Natural killer cell treated with Interleukin-12 subunit alpha and Interleukin-12 subunit beta and Interleukin-15 and Interleukin-18, amount 100 ng/mL, for 72 hours (primary cell): Measurements from ENCODE around the gene CHST13. TPM values are rescaled to one million over a fixed set of nuclear protein-coding genes. Genes with fewer than 3 reads are reported as not detected.
"Not testable (repeated sequence)": the region's sequence is repeated elsewhere in the genome, so short reads cannot be mapped to it uniquely, and the experiment has no call there.

Source experiments
- ATAC-seq, 2 donors: fragments of 150-1000 bp; cut with Tn5 transposase in 1 of 2; sonication (Bioruptor Pico), chemical (Tn5 transposase) in 1 of 2; 2 replicates each; pipeline ENCODE4 v1.10.0; 2021
- DNase-seq: peaks from one replicate; pipeline ENCODE4 v3.0.0; 2022; ENCODE audit warnings: low spot score
- H3K27ac Mint-ChIP-seq, 2 donors: 1 replicate in 1 of 2; 2 replicates in 1 of 2; pipeline ENCODE4 v1.8.0; 2022; ENCODE audit warnings: mixed read lengths in 2 of 2, mild to moderate bottlenecking in 1 of 2, moderate library complexity in 1 of 2
- H3K27me3 Mint-ChIP-seq, 2 donors: 1 replicate in 1 of 2; 2 replicates in 1 of 2; pipeline ENCODE4 v1.8.0; 2022; ENCODE audit warnings: mixed read lengths in 2 of 2
- H3K36me3 Mint-ChIP-seq: one replicate; pipeline ENCODE4 v1.8.0; 2022; ENCODE audit warnings: mixed read lengths
- H3K4me1 Mint-ChIP-seq, 2 donors: 1 replicate in 1 of 2; 2 replicates in 1 of 2; pipeline ENCODE4 v1.8.0; 2022; ENCODE audit warnings: low read depth in 2 of 2, mixed read lengths in 2 of 2, mild to moderate bottlenecking in 1 of 2
- H3K4me3 Mint-ChIP-seq: one replicate; pipeline ENCODE4 v1.8.0; 2022; ENCODE audit warnings: mixed read lengths
- H3K9me3 Mint-ChIP-seq: 2 replicates; pipeline ENCODE4 v1.8.0; 2022; ENCODE audit warnings: mixed read lengths
- total RNA-seq, 2 donors: library from RNA; stranded (reverse); gene quantifications; one replicate each; pipeline ENCODE4 v1.2.3, GENCODE V29; 2022

CHST13 gene
- total RNA-seq, 2 donors from 2014 or later = 0.98 TPM; not detected in 1

- peaks cover 19 to 38% of the 10 kb centered on the region in 2 donors for H3K27me3 Mint-ChIP-seq
- DNase-seq = no peak
- H3K36me3 Mint-ChIP-seq = no peaks in the 10 kb centered on the region
- ATAC-seq = no peak
- no peak overlapping the region for H3K27ac Mint-ChIP-seq
- H3K9me3 Mint-ChIP-seq = no peaks in the 10 kb centered on the region
- H3K4me3 Mint-ChIP-seq = no peak overlapping the region
- no peaks in the 10 kb centered on the region for H3K4me1 Mint-ChIP-seq
Observed at GRCh38 chr3:126581569-126581968, 57.6 kb downstream of the CHST13 start.

DNA sequence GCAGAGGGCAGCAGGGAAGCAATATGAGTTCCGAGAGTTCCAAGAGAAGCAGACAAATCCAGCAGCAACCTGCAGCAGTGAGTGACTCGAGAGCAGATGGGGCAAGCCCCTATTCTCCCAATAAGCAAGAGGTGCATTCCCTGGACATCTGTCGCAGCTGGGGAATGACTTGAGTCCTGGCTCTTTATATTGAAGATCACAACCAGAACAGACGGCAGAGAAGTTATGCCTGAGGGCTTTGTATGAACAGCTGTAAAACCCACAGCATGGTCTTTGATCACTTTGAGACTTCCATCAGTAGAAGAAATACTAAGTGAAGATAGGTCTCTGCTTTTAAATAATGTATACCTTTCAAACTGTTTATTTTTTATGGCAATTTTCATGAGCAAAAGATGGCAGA, 58.4 kb downstream of the CHST13 start:
- no peak for ATAC-seq
- H3K4me1 Mint-ChIP-seq = no peaks in the 10 kb centered on the region
- no peak overlapping the region for H3K4me3 Mint-ChIP-seq
- DNase-seq = no peak
- H3K9me3 Mint-ChIP-seq = peaks cover 2% of the 10 kb centered on the region
- no peak overlapping the region for H3K27ac Mint-ChIP-seq
- H3K36me3 Mint-ChIP-seq = peaks cover 4% of the 10 kb centered on the region
- peaks cover 21 to 45% of the 10 kb centered on the region in 2 donors for H3K27me3 Mint-ChIP-seq

GRCh38 chr3:126591515-126591914, 67.6 kb downstream of the CHST13 start:
- peaks cover 26 to 37% of the 10 kb centered on the region in 2 donors for H3K27me3 Mint-ChIP-seq

More at GRCh38 chr3:126591515-126591914, 67.6 kb downstream of the CHST13 start:
- not testable (repeated sequence) for H3K4me1 Mint-ChIP-seq, ATAC-seq, H3K27ac Mint-ChIP-seq, H3K4me3 Mint-ChIP-seq, DNase-seq, H3K9me3 Mint-ChIP-seq
- H3K36me3 Mint-ChIP-seq = peaks cover 18% of the 10 kb centered on the region

Other genes with a start within 250 kb of the CHST13 start
- under 1 TPM in 1 of 2 donors, not detected in 1; 0.26 TPM for gene KLF15, start 166.7 kb upstream of the CHST13 start, total RNA-seq
- gene CFAP100, start 129.2 kb upstream of the CHST13 start, total RNA-seq = not detected
- gene ZXDC, start 48.3 kb upstream of the CHST13 start, total RNA-seq = 10 to 100 TPM; 34.3 to 49.2 TPM
- gene UROC1, start 6.4 kb upstream of the CHST13 start, total RNA-seq = not detected
- gene C3orf22, start 34.8 kb downstream of the CHST13 start, total RNA-seq = not detected
- gene TXNRD3, start 131.0 kb downstream of the CHST13 start, total RNA-seq = 1 to 10 TPM; 1.2 to 2.1 TPM
- 10 to 100 TPM in 1 of 2 donors, 1 to 10 TPM in 1; 8.0 to 13.3 TPM for gene CHCHD6, start 180.1 kb downstream of the CHST13 start, total RNA-seq